Endothelial cell of umbilical vein (primary cell): ENCODE measurements around the gene PRSS3. TPM values are rescaled to one million over a fixed set of nuclear protein-coding genes. Genes with fewer than 3 reads are reported as not detected.

Experiments used
- BruUV-seq: library from RNA; stranded (reverse); fragments of 400-500 nt; replicated peaks from 2 replicates; lab custom pipeline; 2021; lab: Mats Ljungman, UMichigan
- CTCF ChIA-PET: fragments of 300-600, 350-600 bp; sonication (Branson Sonifier 250); formaldehyde crosslinking; loops from one replicate; lab custom pipeline; 2021; ENCODE audit warnings: antibody characterized with exemption, inconsistent platforms; lab: Charles Lee
- POLR2A ChIA-PET: fragments of 300-600, 350-600 bp; sonication (Branson Sonifier 250); formaldehyde crosslinking; loops from one replicate; lab custom pipeline; 2021; ENCODE audit warnings: antibody characterized with exemption, inconsistent platforms; lab: Charles Lee
- DNase-seq: peaks from one replicate; pipeline ENCODE4 v3.0.0-alpha.2; 2011; ENCODE audit warnings: low read depth, low spot score
- FAIRE-seq: peaks from 2 replicates; lab custom pipeline; 2011; peaks lifted over from hg19 to GRCh38; lab: Jason Lieb, UNC
- H2AFZ ChIP-seq: 2 replicates; pipeline ENCODE4 v1.6.0; 2012; ENCODE audit warnings: low read depth, low read length, control low read depth, inconsistent platforms
- H3K27ac ChIP-seq: 2 replicates; pipeline ENCODE4 v1.5.1; 2011; ENCODE audit warnings: low read depth, mild to moderate bottlenecking, control low read depth, low read length, moderate library complexity; ENCODE audit not compliant: insufficient read depth
- H3K27me3 ChIP-seq, 2 experiments: 2 replicates each; pipeline versions ENCODE4 v1.6.0 to v1.6.1; 2011; ENCODE audit warnings: low read length in 2 of 2, mixed read lengths in 1 of 2; ENCODE audit not compliant: control insufficient read depth in 2 of 2, insufficient read depth in 2 of 2
- H3K36me3 ChIP-seq, 2 experiments: 2 replicates in 1 of 2; 3 replicates in 1 of 2; pipeline ENCODE4 v1.5.1; 2011; ENCODE audit warnings: low read length in 2 of 2, mild to moderate bottlenecking in 1 of 2, moderate library complexity in 1 of 2; ENCODE audit not compliant: control insufficient read depth in 2 of 2, insufficient read depth in 2 of 2; ENCODE audit errors: extremely low read depth in 1 of 2
- H3K4me1 ChIP-seq: 3 replicates; pipeline ENCODE4 v1.5.1; 2011; ENCODE audit warnings: mild to moderate bottlenecking, low read length; ENCODE audit not compliant: control insufficient read depth, insufficient read depth; ENCODE audit errors: extremely low read depth
- H3K4me2 ChIP-seq: 2 replicates; pipeline ENCODE4 v1.6.1; 2011; ENCODE audit warnings: low read length, control low read depth, mixed read lengths; ENCODE audit not compliant: insufficient read depth
- H3K4me3 ChIP-seq, 3 experiments: fragments of 200-600 bp in 1 of 3; sonication (generic), shearing (Covaris generic) in 1 of 3; replicated peaks in 1 of 3; 2 replicates each; pipeline ENCODE4 v1.5.1; 2011 to 2016; ENCODE audit warnings: control low read depth in 3 of 3, low read length in 3 of 3, mild to moderate bottlenecking in 2 of 3, inconsistent platforms in 1 of 3, low read depth in 1 of 3, moderate library complexity in 1 of 3; ENCODE audit not compliant: insufficient read depth in 1 of 3
- H3K79me2 ChIP-seq: 2 replicates; pipeline ENCODE4 v1.6.0; 2012; ENCODE audit warnings: low read length, inconsistent platforms; ENCODE audit not compliant: control insufficient read depth, insufficient read depth
- H3K9ac ChIP-seq: replicated peaks from 2 replicates; pipeline ENCODE3; 2011; ENCODE audit warnings: low read length, control low read depth; ENCODE audit not compliant: insufficient read depth; ENCODE audit errors: extremely low read depth
- H3K9me1 ChIP-seq: replicated peaks from 3 replicates; pipeline ENCODE4 v1.6.0; 2011; ENCODE audit warnings: mild to moderate bottlenecking, low read length; ENCODE audit not compliant: control insufficient read depth, insufficient read depth; ENCODE audit errors: extremely low read depth
- H3K9me3 ChIP-seq: replicated peaks from 2 replicates; pipeline ENCODE4 v1.5.1; 2012; ENCODE audit warnings: low read length, inconsistent platforms; ENCODE audit not compliant: control insufficient read depth, insufficient read depth
- H4K20me1 ChIP-seq: replicated peaks from 2 replicates; pipeline ENCODE3; 2011; ENCODE audit warnings: mild to moderate bottlenecking, low read length; ENCODE audit not compliant: control insufficient read depth, insufficient read depth; ENCODE audit errors: extremely low read depth
- CTCF ChIP-seq, 2 donors: IDR thresholded peaks; 1 replicate in 1 of 2; 2 replicates in 1 of 2; pipeline ENCODE4 v1.5.1; 2011; ENCODE audit warnings: low read length in 2 of 2, mild to moderate bottlenecking in 2 of 2, moderate library complexity in 2 of 2, control low read depth in 1 of 2, inconsistent platforms in 1 of 2, low read depth in 1 of 2; ENCODE audit not compliant: insufficient read depth in 1 of 2; ENCODE audit errors: extremely low read depth in 1 of 2
- EZH2 ChIP-seq: IDR thresholded peaks from 2 replicates; pipeline ENCODE4 v1.6.1; 2012; ENCODE audit warnings: borderline replicate concordance, low read depth, mild to moderate bottlenecking, moderate library complexity, low read length, inconsistent platforms; ENCODE audit not compliant: severe bottlenecking
- FOS ChIP-seq: IDR thresholded peaks from 2 replicates; pipeline ENCODE4 v1.6.1; 2011; ENCODE audit warnings: mild to moderate bottlenecking, low read length, moderate library complexity, borderline replicate concordance; ENCODE audit not compliant: insufficient read depth
- GATA2 ChIP-seq: IDR thresholded peaks from 2 replicates; pipeline ENCODE4 v1.7.0; 2011; ENCODE audit warnings: low read depth, mild to moderate bottlenecking, moderate library complexity, mixed read lengths, low read length; ENCODE audit not compliant: insufficient read length, insufficient read depth
- JUN ChIP-seq: IDR thresholded peaks from 2 replicates; pipeline ENCODE4 v1.6.1; 2011; ENCODE audit warnings: borderline replicate concordance, low read depth; ENCODE audit not compliant: insufficient read length, insufficient read depth
- MYC ChIP-seq: IDR thresholded peaks from one replicate; pipeline ENCODE4 v1.6.1; 2011; ENCODE audit warnings: mild to moderate bottlenecking, low read depth, low read length
- POLR2A ChIP-seq: IDR thresholded peaks from 2 replicates; pipeline ENCODE4 v1.6.1; 2012; ENCODE audit warnings: low read depth, mild to moderate bottlenecking, control low read depth, low read length
- POLR2AphosphoS5 ChIP-seq: IDR thresholded peaks from 2 replicates; pipeline ENCODE4 v1.6.1; 2012; ENCODE audit warnings: low read depth, mild to moderate bottlenecking, control low read depth, low read length, moderate library complexity; ENCODE audit not compliant: insufficient read depth
- dilution Hi-C: fragments of 300-500 bp; cut with MboI; formaldehyde crosslinking; loops from one replicate; pipeline ENCODE4 v1.15.0; 2019; ENCODE audit warnings: low sequenced_read_pairs; ENCODE audit not compliant: extremely low pct_ligation_motif_present
- intact Hi-C: fragments of 100-400 bp; cut with micrococcal nuclease; formaldehyde crosslinking; loops from one replicate; pipeline ENCODE4 v1.10.0; 2022
- polyA plus RNA-seq, 4 experiments: library from polyadenylated mRNA; depleted of rRNA in 3 of 4; stranded (reverse) in 3 of 4; unstranded in 1 of 4; fragments of >200 nt; gene quantifications; 2 replicates each; pipeline versions ENCODE4 v1.2.1 to v1.2.3, GENCODE V29; 2011 to 2012; ENCODE audit warnings: missing spikeins in 1 of 4
- total RNA-seq: library from RNA; stranded (reverse); gene quantifications from 2 replicates; pipeline ENCODE4 v1.2.3, GENCODE V29; 2021
- TF ChIP-seq, protein P1 (sequence below): IDR thresholded peaks from 2 replicates; pipeline ENCODE4 v1.6.1; 2011; ENCODE audit not compliant: insufficient read depth, insufficient read length

PRSS3 gene
- total and polyA plus RNA-seq, 2 donors (not counting 3 experiments of a cell fraction or from before 2014, with no cell fraction given), result 3.7 to 4.4 TPM

DNA sequence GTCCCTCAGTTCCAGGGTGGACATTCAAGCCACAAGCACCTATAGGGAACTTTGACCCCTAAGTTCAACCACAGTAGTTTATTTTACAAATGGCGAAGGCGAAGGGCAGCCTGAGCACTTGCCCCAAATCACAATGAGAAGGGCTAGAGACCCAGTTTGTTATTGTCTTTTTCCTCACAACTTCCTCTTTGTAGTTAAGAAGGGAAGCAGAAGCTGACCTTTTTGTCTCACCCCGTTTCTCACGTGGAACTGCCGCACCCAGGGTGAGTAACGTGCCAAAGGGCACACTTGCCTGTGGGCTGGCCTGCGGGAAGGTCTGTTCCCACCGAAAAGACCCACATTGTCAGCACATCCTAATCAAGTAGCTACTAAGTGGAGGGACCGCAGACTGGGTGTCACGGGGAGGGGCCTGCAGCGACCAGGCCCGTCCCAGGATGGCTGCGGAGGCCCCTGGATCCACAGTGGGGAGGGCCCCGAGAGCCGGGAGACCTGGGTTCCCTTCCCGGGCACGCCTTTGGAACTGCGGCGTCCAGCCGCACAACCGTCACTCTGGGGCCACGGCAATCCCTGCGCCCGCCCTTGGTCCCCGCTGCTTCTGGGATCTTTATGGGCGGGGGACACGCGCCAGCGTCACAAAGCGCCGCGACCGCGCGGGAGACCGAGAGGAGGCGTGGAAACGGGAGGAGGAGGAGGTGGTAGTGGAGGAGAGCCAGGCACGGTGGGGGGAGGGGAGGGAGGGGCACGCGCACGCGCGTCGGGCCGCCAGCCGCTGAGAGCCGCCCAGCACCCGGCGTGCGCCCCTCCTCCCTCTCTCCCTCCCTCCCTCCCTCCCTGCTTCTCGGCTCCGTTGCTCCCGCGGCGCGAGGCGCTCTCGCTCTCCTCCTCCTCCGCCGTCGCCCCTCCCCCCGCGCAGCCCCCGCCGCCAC, 21.2 kb downstream of the PRSS3 start, which contains the start of gene UBE2R2:
Gene UBE2R2 (plus strand): TSS at position 834 of the 926 bp plus-strand sequence. CDS start 598 bp downstream, outside the sequence.
- H3K27ac ChIP-seq, result peak within 1 kb of the TSS; percentile 95
- ChIA-PET CTCF (interaction anchor here (0.8 to 3.7 kb wide), 2 partner anchors 79 to 88 kb away, joined by 3 to 47 read pairs; no protein-coding TSS in a partner anchor), POLR2A (no interaction called here)
- H2AFZ ChIP-seq, result no peak within 1 kb of the TSS
- H3K9me1 ChIP-seq, result no peaks in the 10 kb centered on the region
- TF ChIP-seq CTCF (IDR thresholded peaks at IDR 0.05; ENCODE audit: extremely low read depth in 1 of 2, insufficient read depth in 1 of 2, low read depth in 1 of 2, low read length in 2 of 2) (no peak), FOS (peak; percentile 64), POLR2A (peak; percentile 70), JUN (peak; percentile 44), EZH2 (no peak), POLR2AphosphoS5 (peak; percentile 91), GATA2 (no peak), MYC (peak; percentile 65)
- TF ChIP-seq, protein P1, sequence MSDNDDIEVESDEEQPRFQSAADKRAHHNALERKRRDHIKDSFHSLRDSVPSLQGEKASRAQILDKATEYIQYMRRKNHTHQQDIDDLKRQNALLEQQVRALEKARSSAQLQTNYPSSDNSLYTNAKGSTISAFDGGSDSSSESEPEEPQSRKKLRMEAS, result peak; percentile 28
- intact Hi-C loops, result loop anchor here (10.0 kb wide), 1 partner anchor 228 kb away; the partner anchor contains the start of gene UBAP2
- no peaks in the 10 kb centered on the region for H3K9me3 ChIP-seq
- no peaks in the 10 kb centered on the region for H4K20me1 ChIP-seq
- H3K4me2 ChIP-seq, result peak within 1 kb of the TSS; percentile 57
- H3K4me3 ChIP-seq, result peak within 1 kb of the TSS; percentile 67 to 97 (median 83)
- BruUV-seq, result TSS peak; percentile 75
- peak; percentile 70 for FAIRE-seq
- H3K4me1 ChIP-seq, result peaks cover 42% of the 10 kb centered on the region
- H3K79me2 ChIP-seq, result peaks cover 44% of the 10 kb centered on the region
- no peaks in the 10 kb centered on the region for H3K27me3 ChIP-seq
- H3K36me3 ChIP-seq, result no peaks in the 10 kb centered on the region
- DNase-seq, result peak; percentile 93
- H3K9ac ChIP-seq, result peak within 1 kb of the TSS; percentile 90
- dilution Hi-C loops, result no loop called here
